DOHH2 (cell line): ENCODE measurements around the gene NEK1.

Experiments used
- CTCF ChIP-seq: fragments of 200-600 bp; sonication (generic); IDR thresholded peaks from one replicate; pipeline ENCODE4 v1.5.1; 2014; ENCODE audit warnings: antibody characterized with exemption, mild to moderate bottlenecking, low read depth, low read length; ENCODE audit not compliant: poor library complexity, severe bottlenecking
- EZH2phosphoT487 ChIP-seq: fragments of 200-600 bp; sonication (generic); IDR thresholded peaks from 2 replicates; pipeline ENCODE4 v1.6.1; 2017; ENCODE audit warnings: borderline replicate concordance, mild to moderate bottlenecking, antibody characterized with exemption, low read length, moderate library complexity, mixed read lengths

GRCh38 chr4:169361756-169362155 is 250.6 kb downstream of the NEK1 start:
- TF ChIP-seq CTCF (no peak), EZH2phosphoT487 (no peak)
